Transverse colon (tissue), 4 donors: Measurements from ENCODE around the gene TENM4. TPM values are rescaled to one million over a fixed set of nuclear protein-coding genes. Genes with fewer than 3 reads are reported as not detected.

ENCODE experiments used
- DNase-seq: peaks from one replicate; pipeline ENCODE4 v3.0.0-alpha.2; 2019
- H3K27ac ChIP-seq, 4 donors: fragments of 200-600 bp; sonication (generic); 2 replicates each; pipeline ENCODE4 v1.5.1; 2016 to 2018; ENCODE audit warnings: inconsistent platforms in 4 of 4
- H3K27me3 ChIP-seq: fragments of 200-600 bp; sonication (generic); 2 replicates; pipeline ENCODE4 v1.5.1; 2017; ENCODE audit warnings: inconsistent platforms
- H3K36me3 ChIP-seq, 4 donors: fragments of 200-600 bp; sonication (generic); 2 replicates each; pipeline ENCODE4 v1.5.1; 2017 to 2019; ENCODE audit warnings: inconsistent platforms in 4 of 4
- H3K4me1 ChIP-seq, 4 donors: fragments of 200-600 bp; sonication (generic); 2 replicates each; pipeline ENCODE4 v1.5.1; 2017 to 2020; ENCODE audit warnings: inconsistent platforms in 4 of 4
- H3K4me3 ChIP-seq, 4 donors: fragments of 200-600 bp; sonication (generic); 1 replicate in 1 of 4; 2 replicates in 3 of 4; pipeline versions ENCODE4 v1.5.1 to v1.6.1; 2017 to 2019; ENCODE audit warnings: inconsistent platforms in 4 of 4
- H3K9me3 ChIP-seq, 2 donors: fragments of 200-600 bp; sonication (generic); 2 replicates each; pipeline ENCODE4 v1.5.1; 2017 to 2019; ENCODE audit warnings: inconsistent platforms in 2 of 2
- CTCF ChIP-seq, 5 experiments: fragments of 200-600 bp in 3 of 5; fragments of 450-650 bp in 2 of 5; sonication (generic) in 3 of 5; IDR thresholded peaks; 1 replicate in 2 of 5; 2 replicates in 3 of 5; pipeline ENCODE4 v1.5.1; 2016 to 2017; ENCODE audit warnings: antibody characterized with exemption in 5 of 5, inconsistent platforms in 3 of 5, mild to moderate bottlenecking in 2 of 5, moderate library complexity in 1 of 5
- EP300 ChIP-seq: sonication (generic); formaldehyde crosslinking; IDR thresholded peaks from one replicate; pipeline ENCODE4 v1.6.1; 2017; ENCODE audit warnings: antibody characterized with exemption, low read depth
- POLR2A ChIP-seq: fragments of 450-650 bp; IDR thresholded peaks from one replicate; pipeline ENCODE4 v1.6.1; 2016; ENCODE audit warnings: antibody characterized with exemption, mild to moderate bottlenecking, moderate library complexity
- POLR2AphosphoS5 ChIP-seq, 3 donors: sonication (generic); formaldehyde crosslinking; IDR thresholded peaks; one replicate each; pipeline ENCODE4 v1.6.1; 2016; ENCODE audit warnings: antibody characterized with exemption in 3 of 3
- WGBS, 2 donors: methylation state at CpG; one replicate each; pipeline ENCODE4 v1.1.5; 2018; ENCODE audit warnings: low coverage in 1 of 2; 5-methylcytosine and 5-hydroxymethylcytosine counted together
- in situ Hi-C, 4 donors: fragments of 200-750 bp; cut with MboI; loops; one replicate each; pipeline versions ENCODE4 v1.15.0 to v1.15.1; 2017; ENCODE audit warnings: low sequenced_read_pairs in 3 of 4, low pct_ligation_motif_present in 1 of 4, low pct_unique_long_range_greater_than_20kb in 1 of 4
- intact Hi-C: fragments of 100-400 bp; cut with DNase I; formaldehyde crosslinking; loops from one replicate; pipeline ENCODE4 v1.15.1; 2023; ENCODE audit warnings: low total_unique reads
- total RNA-seq, 4 donors: library from RNA; depleted of rRNA; stranded (reverse); fragments of >200 nt; gene quantifications; one replicate each; pipeline ENCODE4 v1.1.0, GENCODE V29; 2016

The TENM4 gene
- total RNA-seq, 4 donors from 2014 or later = 0.14 to 0.79 (median 0.39) TPM

DNA sequence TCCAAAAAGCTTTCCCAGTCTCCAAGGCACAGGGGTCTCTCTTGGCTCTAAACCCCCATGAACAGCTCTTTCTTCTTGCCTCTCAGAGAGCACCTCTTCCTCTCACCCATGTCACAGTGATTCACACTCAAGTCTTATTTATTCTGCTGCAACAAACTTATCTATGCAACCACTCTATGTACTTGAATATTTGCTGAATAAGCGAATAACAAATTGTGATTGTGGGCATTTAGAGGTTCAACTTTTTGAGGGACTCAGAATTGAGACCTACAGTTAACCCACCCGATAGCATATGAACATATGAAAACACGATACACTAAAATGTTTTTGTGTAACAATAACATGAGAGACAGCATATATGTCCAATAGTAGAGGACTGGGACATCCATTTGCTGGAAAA lies 729.1 kb downstream of the TENM4 start:
- no peaks in the 10 kb centered on the region for H3K9me3 ChIP-seq
- intact Hi-C loops = no loop called here
- TF ChIP-seq POLR2AphosphoS5 (IDR thresholded peaks at IDR 0.05) (no peak), CTCF (IDR thresholded peaks at IDR 0.05) (no peak), EP300 (no peak), POLR2A (no peak)
- WGBS, 2 donors = 90 to 92% methylated on average over 3 of the region's 3 CpGs
- no peak for DNase-seq
- in situ Hi-C loops = loop anchor here in 1 of 4 donors (10.0 kb wide), 1 partner anchor 57 kb away; no protein-coding TSS in a partner anchor
- H3K36me3 ChIP-seq = no peaks in the 10 kb centered on the region
- H3K27me3 ChIP-seq = no peaks in the 10 kb centered on the region
- no peak overlapping the region for H3K4me3 ChIP-seq
- no peaks in the 10 kb centered on the region for H3K4me1 ChIP-seq
- no peak overlapping the region for H3K27ac ChIP-seq

DNA sequence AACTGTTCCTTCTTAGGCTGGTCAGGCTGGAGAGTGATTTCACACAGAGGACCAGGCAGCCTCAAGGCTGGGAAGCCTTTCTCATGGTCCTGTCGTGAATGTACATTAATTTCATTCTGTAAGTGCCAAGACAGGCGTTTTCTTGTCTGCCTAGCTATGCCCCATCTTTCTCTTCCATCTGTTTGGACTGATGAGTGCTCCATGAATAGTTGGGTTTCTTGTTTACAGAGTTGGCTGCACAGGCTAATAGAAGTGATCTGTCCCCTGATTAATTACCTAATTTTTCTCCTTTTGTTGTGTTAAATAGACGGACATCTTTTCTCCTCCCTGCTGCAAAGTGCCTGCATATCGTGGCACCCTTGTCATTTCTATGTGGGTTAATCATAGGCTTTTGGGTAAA lies 730.4 kb downstream of the TENM4 start:
- in situ Hi-C loops (loop anchor here in 1 of 4 donors (10.0 kb wide), 1 partner anchor 56 kb away; no protein-coding TSS in a partner anchor), intact Hi-C loops (no loop called here)
- Histone ChIP-seq H3K27me3 (no peaks in the 10 kb centered on the region), H3K36me3 (no peaks in the 10 kb centered on the region), H3K9me3 (no peaks in the 10 kb centered on the region), H3K27ac (no peak overlapping the region), H3K4me1 (no peaks in the 10 kb centered on the region), H3K4me3 (no peak overlapping the region)
- no peak for DNase-seq
- 81 to 82% methylated on average over 3 to 4 of the region's 4 CpGs for WGBS, 2 donors
- TF ChIP-seq POLR2AphosphoS5 (IDR thresholded peaks at IDR 0.05) (no peak), POLR2A (no peak), EP300 (no peak), CTCF (IDR thresholded peaks at IDR 0.05) (no peak)

GRCh38 chr11:78708388-78708787 lies 732.4 kb downstream of the TENM4 start:
- no peak overlapping the region for H3K4me3 ChIP-seq
- TF ChIP-seq CTCF (IDR thresholded peaks at IDR 0.05) = no peak
- no peak for TF ChIP-seq POLR2AphosphoS5 (IDR thresholded peaks at IDR 0.05)
- TF ChIP-seq EP300 = no peak
- TF ChIP-seq POLR2A = no peak
- DNase-seq = no peak
- intact Hi-C loops (no loop called here), in situ Hi-C loops (no loop called here)
- H3K27ac ChIP-seq = no peak overlapping the region
- no peaks in the 10 kb centered on the region for H3K27me3 ChIP-seq
- 88 to 100% methylated on average over 1 to 6 of the region's 6 CpGs for WGBS, 2 donors
- no peaks in the 10 kb centered on the region for H3K4me1 ChIP-seq
- no peaks in the 10 kb centered on the region for H3K36me3 ChIP-seq
- H3K9me3 ChIP-seq = no peaks in the 10 kb centered on the region

GRCh38 chr11:78706551-78706950 lies 734.3 kb downstream of the TENM4 start:
- whole genome bisulfite sequencing, 2 donors = 90% methylated on average over 6 of the region's 6 CpGs; no CpG with 5 or more reads in 1 of the 2 donors
- H3K36me3 ChIP-seq = no peaks in the 10 kb centered on the region
- intact Hi-C loops = no loop called here
- no peak for TF ChIP-seq POLR2A
- TF ChIP-seq POLR2AphosphoS5 (IDR thresholded peaks at IDR 0.05) = no peak
- TF ChIP-seq EP300 = no peak
- no peak for TF ChIP-seq CTCF (IDR thresholded peaks at IDR 0.05)
- H3K27me3 ChIP-seq = no peaks in the 10 kb centered on the region
- no peak for DNase-seq
- no peak overlapping the region for H3K27ac ChIP-seq
- H3K9me3 ChIP-seq = no peaks in the 10 kb centered on the region
- no peaks in the 10 kb centered on the region for H3K4me1 ChIP-seq
- H3K4me3 ChIP-seq = no peak overlapping the region
- in situ Hi-C loops = no loop called here
